GM06990 (cell line): Measurements from ENCODE around the gene AKAP6.

ENCODE experiments used
- DNase-seq: peaks from one replicate; pipeline ENCODE4 v3.0.0-alpha.2; 2011; ENCODE audit not compliant: insufficient read length; ENCODE audit errors: extremely low read depth
- H3K27me3 ChIP-seq: replicated peaks from 2 replicates; pipeline ENCODE4 v1.6.0; 2011; ENCODE audit warnings: low read length; ENCODE audit not compliant: control insufficient read depth, insufficient read depth
- H3K36me3 ChIP-seq: 2 replicates; pipeline ENCODE4 v1.5.1; 2011; ENCODE audit warnings: low read length; ENCODE audit not compliant: control insufficient read depth, insufficient read depth
- H3K4me3 ChIP-seq: replicated peaks from 2 replicates; pipeline ENCODE4 v1.5.1; 2011; ENCODE audit warnings: low read depth, mild to moderate bottlenecking, control low read depth, low read length
- CTCF ChIP-seq: IDR thresholded peaks from 2 replicates; pipeline ENCODE4 v1.5.1; 2011; ENCODE audit warnings: low read length, control low read depth, mild to moderate bottlenecking, inconsistent platforms; ENCODE audit not compliant: insufficient read depth, poor library complexity, severe bottlenecking

AKAP6 gene

GRCh38 chr14:32710231-32710671, 381.2 kb downstream of the AKAP6 start:
- DNase-seq, result no peak
- Histone ChIP-seq H3K36me3 (no peaks in the 10 kb centered on the region), H3K4me3 (no peak overlapping the region), H3K27me3 (no peaks in the 10 kb centered on the region)
- no peak for TF ChIP-seq CTCF

GRCh38 chr14:32710731-32711680, 381.9 kb downstream of the AKAP6 start:
- Histone ChIP-seq H3K4me3 (no peak overlapping the region), H3K27me3 (no peaks in the 10 kb centered on the region), H3K36me3 (no peaks in the 10 kb centered on the region)
- TF ChIP-seq CTCF, result peak; percentile 47
- DNase-seq, result no peak

GRCh38 chr14:32713856-32714255, 384.8 kb downstream of the AKAP6 start:
- TF ChIP-seq CTCF, result no peak
- Histone ChIP-seq H3K27me3 (no peaks in the 10 kb centered on the region), H3K4me3 (no peak overlapping the region)

GRCh38 chr14:32719601-32720000, 390.5 kb downstream of the AKAP6 start:
- H3K36me3 ChIP-seq, result no peaks in the 10 kb centered on the region
- no peak for DNase-seq
- TF ChIP-seq CTCF, result no peak
- no peaks in the 10 kb centered on the region for H3K27me3 ChIP-seq
- no peak overlapping the region for H3K4me3 ChIP-seq

More at GRCh38 chr14:32713856-32714255, 384.8 kb downstream of the AKAP6 start:
- DNase-seq, result no peak
- no peaks in the 10 kb centered on the region for H3K36me3 ChIP-seq

- DNase-seq, result no peak
- H3K36me3 ChIP-seq, result no peaks in the 10 kb centered on the region
- H3K27me3 ChIP-seq, result no peaks in the 10 kb centered on the region
- no peak overlapping the region for H3K4me3 ChIP-seq
- TF ChIP-seq CTCF, result no peak
These were observed 391.8 kb downstream of the AKAP6 start for GRCh38 chr14:32720927-32721326.
